Thyroid gland (tissue), 4 donors: ENCODE data around the gene ANKRD53. TPM values are rescaled to one million over a fixed set of nuclear protein-coding genes. Genes with fewer than 3 reads are reported as not detected.
A peak's percentile ranks its signal among the peaks of the same experiment; 100 is the strongest.

Experiments
- DNase-seq, 2 donors: peaks; one replicate each; pipeline ENCODE4 v3.0.0-alpha.2; 2019
- H3K27ac ChIP-seq, 3 donors: fragments of 200-600 bp; sonication (generic); 1 replicate in 2 of 3; 2 replicates in 1 of 3; pipeline ENCODE4 v1.5.1; 2016 to 2019; ENCODE audit warnings: mild to moderate bottlenecking in 1 of 3, moderate library complexity in 1 of 3
- H3K27me3 ChIP-seq: fragments of 200-600 bp; sonication (generic); one replicate; pipeline ENCODE4 v1.5.1; 2019
- H3K36me3 ChIP-seq, 2 donors: fragments of 200-600 bp; sonication (generic); one replicate each; pipeline ENCODE4 v1.5.1; 2016 to 2019
- H3K4me1 ChIP-seq, 2 donors: fragments of 200-600 bp; sonication (generic); one replicate each; pipeline ENCODE4 v1.5.1; 2017 to 2019
- H3K4me3 ChIP-seq, 3 donors: fragments of 200-600 bp; sonication (generic); replicated peaks in 1 of 3; 1 replicate in 2 of 3; 2 replicates in 1 of 3; pipeline ENCODE4 v1.5.1; 2016; ENCODE audit warnings: mild to moderate bottlenecking in 1 of 3
- H3K9me3 ChIP-seq: fragments of 200-600 bp; sonication (generic); one replicate; pipeline ENCODE4 v1.5.1; 2017
- CTCF ChIP-seq, 6 experiments: fragments of 200-600 bp in 3 of 6; fragments of 450-650 bp in 3 of 6; sonication (generic) in 3 of 6; IDR thresholded peaks; one replicate each; pipeline ENCODE4 v1.5.1; 2016 to 2019; ENCODE audit warnings: antibody characterized with exemption in 6 of 6, mild to moderate bottlenecking in 2 of 6, inconsistent platforms in 1 of 6, moderate library complexity in 1 of 6
- POLR2A ChIP-seq, 2 donors: fragments of 450-650 bp; IDR thresholded peaks; one replicate each; pipeline ENCODE4 v1.6.1; 2017; ENCODE audit warnings: antibody characterized with exemption in 2 of 2, mild to moderate bottlenecking in 2 of 2, moderate library complexity in 1 of 2
- WGBS, 2 donors: methylation state at CpG; one replicate each; pipeline ENCODE4 v1.1.5; 2017; 5-methylcytosine and 5-hydroxymethylcytosine counted together
- intact Hi-C: fragments of 100-400 bp; cut with DNase I; formaldehyde crosslinking; loops from one replicate; pipeline ENCODE4 v1.15.1; 2023
- total RNA-seq, 4 donors: library from RNA; depleted of rRNA; stranded (reverse); fragments of >200 nt; gene quantifications; one replicate each; pipeline ENCODE4 v1.2.3, GENCODE V29; 2016

ANKRD53 gene
- total RNA-seq, 4 donors from 2014 or later: 1.5 to 4.3 (median 2.7) TPM

- Histone ChIP-seq H3K4me3 (no peak overlapping the region), H3K9me3 (no peaks in the 10 kb centered on the region), H3K27ac (no peak overlapping the region), H3K27me3 (no peaks in the 10 kb centered on the region), H3K4me1 (peaks cover 6 to 18% of the 10 kb centered on the region in 2 donors), H3K36me3 (no peaks in the 10 kb centered on the region)
- TF ChIP-seq POLR2A (IDR thresholded peaks at IDR 0.05) (no peak), CTCF (IDR thresholded peaks at IDR 0.05) (no peak)
- intact Hi-C loops: no loop called here
- 68 to 75% methylated on average over 2 of the region's 2 CpGs for WGBS, 2 donors
- no peak for DNase-seq
Observed at GRCh38 chr2:70975237-70975636, 3.2 kb upstream of the ANKRD53 start.

GRCh38 chr2:70977605-70978205, 725 bp upstream of the ANKRD53 start:
- H3K36me3 ChIP-seq: no peaks in the 10 kb centered on the region
- DNase-seq: peak; percentile 70 to 72
- peak overlapping the region; percentile 91 to 96 (median 93) for H3K27ac ChIP-seq
- 14 to 19% methylated on average over 14 of the region's 14 CpGs for WGBS, 2 donors
- H3K9me3 ChIP-seq: no peaks in the 10 kb centered on the region
- peaks cover 6 to 18% of the 10 kb centered on the region in 2 donors for H3K4me1 ChIP-seq
- peak overlapping the region in 1 of 3 donors; percentile 68 for H3K4me3 ChIP-seq
- TF ChIP-seq CTCF (IDR thresholded peaks at IDR 0.05) (peak in 1 of 6 experiments; percentile 11), POLR2A (IDR thresholded peaks at IDR 0.05) (peak in 1 of 2 donors; percentile 22)
- intact Hi-C loops: no loop called here
- H3K27me3 ChIP-seq: no peaks in the 10 kb centered on the region

GRCh38 chr2:70979180-70979488, 704 bp downstream of the ANKRD53 start:
- 25 to 41% methylated on average over 10 to 19 of the region's 19 CpGs for WGBS, 2 donors
- H3K36me3 ChIP-seq: no peaks in the 10 kb centered on the region
- intact Hi-C loops: no loop called here
- no peak for DNase-seq
- no peak for TF ChIP-seq POLR2A (IDR thresholded peaks at IDR 0.05)
- H3K27me3 ChIP-seq: no peaks in the 10 kb centered on the region
- H3K4me1 ChIP-seq: peaks cover 6 to 18% of the 10 kb centered on the region in 2 donors
- no peaks in the 10 kb centered on the region for H3K9me3 ChIP-seq
- peak overlapping the region; percentile 16 to 68 (median 38) for H3K4me3 ChIP-seq
- peak overlapping the region; percentile 91 to 96 (median 93) for H3K27ac ChIP-seq

DNA sequence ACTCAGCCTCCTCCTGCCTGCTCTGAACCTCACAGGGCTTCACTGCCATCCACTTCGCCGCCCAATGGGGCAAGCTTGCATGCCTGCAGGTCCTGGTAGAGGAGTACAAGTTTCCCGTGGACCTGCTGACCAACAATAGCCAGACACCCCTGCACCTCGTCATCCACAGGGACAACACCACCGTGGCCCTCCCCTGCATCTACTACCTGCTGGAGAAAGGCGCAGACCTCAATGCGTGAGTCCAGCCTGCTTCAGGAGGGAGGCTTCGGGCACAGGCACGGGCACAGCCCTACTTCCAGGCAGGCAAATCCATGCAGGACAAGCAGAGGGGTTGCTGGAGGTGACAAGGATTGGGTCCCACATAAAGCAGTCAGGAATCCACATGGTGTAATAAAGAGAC, 1.2 kb downstream of the ANKRD53 start:
- no peak for DNase-seq

GRCh38 chr2:70981421-70981820, 3.0 kb downstream of the ANKRD53 start:
- no peaks in the 10 kb centered on the region for H3K36me3 ChIP-seq
- peaks cover 3 to 15% of the 10 kb centered on the region in 2 donors for H3K4me1 ChIP-seq
- H3K9me3 ChIP-seq: no peaks in the 10 kb centered on the region
- intact Hi-C loops: no loop called here
- TF ChIP-seq CTCF (IDR thresholded peaks at IDR 0.05): no peak
- no peak for TF ChIP-seq POLR2A (IDR thresholded peaks at IDR 0.05)
- no peak overlapping the region for H3K27ac ChIP-seq
- DNase-seq: no peak
- no peaks in the 10 kb centered on the region for H3K27me3 ChIP-seq
- WGBS, 2 donors: 86 to 95% methylated on average over 2 of the region's 2 CpGs
- no peak overlapping the region for H3K4me3 ChIP-seq

More for the DNA sequence above, 1.2 kb downstream of the ANKRD53 start:
- WGBS, 2 donors: 94 to 100% methylated on average over 5 to 9 of the region's 9 CpGs
- Histone ChIP-seq H3K36me3 (no peaks in the 10 kb centered on the region), H3K4me1 (peaks cover 6 to 18% of the 10 kb centered on the region in 2 donors), H3K27me3 (no peaks in the 10 kb centered on the region), H3K4me3 (no peak overlapping the region), H3K9me3 (no peaks in the 10 kb centered on the region), H3K27ac (peak overlapping the region in 1 of 3 donors; percentile 91)
- intact Hi-C loops: no loop called here
- TF ChIP-seq CTCF (IDR thresholded peaks at IDR 0.05) (no peak), POLR2A (IDR thresholded peaks at IDR 0.05) (no peak)
